Measurements from ENCODE around the gene DLX2.

DNA sequence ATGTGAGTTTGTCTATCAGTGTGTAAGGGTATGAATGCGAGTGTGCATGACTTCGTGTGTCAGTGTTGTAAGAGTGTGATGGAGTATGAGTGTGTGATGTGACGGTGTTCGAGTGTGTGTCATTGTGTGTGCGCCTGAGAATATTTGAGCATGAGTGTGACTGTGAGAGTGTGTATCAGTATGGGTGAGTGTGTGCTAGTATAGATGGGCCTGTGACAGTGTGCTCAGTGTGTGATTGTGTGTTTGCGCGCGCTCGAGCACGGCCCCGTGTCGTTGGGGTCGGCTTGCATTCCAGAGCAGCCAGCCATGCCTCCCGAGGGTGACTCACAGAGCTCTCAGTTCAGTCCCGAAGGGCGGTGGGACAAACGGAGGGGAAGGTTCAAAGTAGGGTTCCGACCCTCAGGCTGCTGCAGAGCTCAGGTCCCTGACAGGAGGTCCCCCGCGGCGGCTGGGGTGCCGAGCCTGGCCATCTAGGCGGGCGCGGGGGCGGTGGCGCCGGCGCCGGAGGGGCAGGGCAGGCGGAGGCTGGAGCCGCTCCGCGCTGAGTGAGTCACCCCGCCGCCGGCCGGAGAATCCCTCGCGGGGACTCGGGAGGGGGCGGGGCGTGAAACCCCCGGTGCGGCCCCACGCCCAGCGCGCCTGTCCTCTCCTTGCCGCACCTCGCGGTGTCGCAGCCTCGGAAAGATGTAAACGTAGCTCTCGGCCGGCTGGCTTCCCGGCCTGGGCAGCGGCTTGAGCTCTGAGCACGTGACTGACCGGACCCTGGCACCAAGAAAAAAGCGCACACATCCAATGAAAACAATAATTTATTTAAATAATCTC, 3.8 kb downstream of the DLX2 start:
- TF ChIP-seq, protein P1, sequence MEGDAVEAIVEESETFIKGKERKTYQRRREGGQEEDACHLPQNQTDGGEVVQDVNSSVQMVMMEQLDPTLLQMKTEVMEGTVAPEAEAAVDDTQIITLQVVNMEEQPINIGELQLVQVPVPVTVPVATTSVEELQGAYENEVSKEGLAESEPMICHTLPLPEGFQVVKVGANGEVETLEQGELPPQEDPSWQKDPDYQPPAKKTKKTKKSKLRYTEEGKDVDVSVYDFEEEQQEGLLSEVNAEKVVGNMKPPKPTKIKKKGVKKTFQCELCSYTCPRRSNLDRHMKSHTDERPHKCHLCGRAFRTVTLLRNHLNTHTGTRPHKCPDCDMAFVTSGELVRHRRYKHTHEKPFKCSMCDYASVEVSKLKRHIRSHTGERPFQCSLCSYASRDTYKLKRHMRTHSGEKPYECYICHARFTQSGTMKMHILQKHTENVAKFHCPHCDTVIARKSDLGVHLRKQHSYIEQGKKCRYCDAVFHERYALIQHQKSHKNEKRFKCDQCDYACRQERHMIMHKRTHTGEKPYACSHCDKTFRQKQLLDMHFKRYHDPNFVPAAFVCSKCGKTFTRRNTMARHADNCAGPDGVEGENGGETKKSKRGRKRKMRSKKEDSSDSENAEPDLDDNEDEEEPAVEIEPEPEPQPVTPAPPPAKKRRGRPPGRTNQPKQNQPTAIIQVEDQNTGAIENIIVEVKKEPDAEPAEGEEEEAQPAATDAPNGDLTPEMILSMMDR (IDR thresholded peaks at IDR 0.05) = no peak
- TF ChIP-seq POLR2A (IDR thresholded peaks at IDR 0.05) = no peak
